H1 (cell line): ENCODE data around the gene CTNNBL1. TPM values are rescaled to one million over a fixed set of nuclear protein-coding genes. Genes with fewer than 3 reads are reported as not detected.

Experiments used
- CTCF ChIA-PET: fragments of 300-600 bp; sonication (Branson Sonifier 250); formaldehyde crosslinking; loops from one replicate; lab custom pipeline; 2021; ENCODE audit not compliant: partially characterized antibody; lab: Charles Lee
- POLR2A ChIA-PET: fragments of 300-600 bp; sonication (Branson Sonifier 250); formaldehyde crosslinking; loops from one replicate; lab custom pipeline; 2021; ENCODE audit warnings: inconsistent platforms; ENCODE audit not compliant: partially characterized antibody; lab: Charles Lee
- DNase-seq, 2 experiments: peaks; one replicate each; pipeline versions ENCODE4 v3.0.0 to v3.0.0-alpha.2; 2010 to 2022; ENCODE audit warnings: low spot score in 2 of 2, low read depth in 1 of 2, mixed read lengths in 1 of 2
- FAIRE-seq: peaks from 2 replicates; lab custom pipeline; 2011; peaks lifted over from hg19 to GRCh38; lab: Jason Lieb, UNC
- H2AFZ ChIP-seq: 2 replicates; pipeline ENCODE4 v1.8.1; 2012; ENCODE audit warnings: low read length, inconsistent platforms
- H2AK5ac ChIP-seq: 2 replicates; pipeline ENCODE4 v1.6.1; 2013; ENCODE audit warnings: low read depth, low read length
- H2BK120ac ChIP-seq: replicated peaks from 2 replicates; pipeline ENCODE3; 2013; ENCODE audit warnings: low read depth, low read length, inconsistent platforms
- H2BK12ac ChIP-seq: 2 replicates; pipeline ENCODE4 v1.6.1; 2013; ENCODE audit warnings: low read depth, low read length
- H2BK15ac ChIP-seq: 2 replicates; pipeline ENCODE4 v1.6.1; 2013; ENCODE audit warnings: low read length
- H2BK20ac ChIP-seq: 2 replicates; pipeline ENCODE4 v1.6.1; 2013; ENCODE audit warnings: low read length
- H2BK5ac ChIP-seq: 2 replicates; pipeline ENCODE4 v1.6.1; 2013; ENCODE audit warnings: low read depth, low read length
- H3K14ac ChIP-seq: 2 replicates; pipeline ENCODE4 v1.6.1; 2013; ENCODE audit warnings: inconsistent platforms; ENCODE audit not compliant: insufficient read length
- H3K18ac ChIP-seq: 2 replicates; pipeline ENCODE4 v1.6.1; 2013; ENCODE audit warnings: low read length; ENCODE audit errors: extremely low read depth
- H3K23ac ChIP-seq: 2 replicates; pipeline ENCODE4 v1.6.1; 2013; ENCODE audit warnings: inconsistent platforms; ENCODE audit not compliant: insufficient read length
- H3K23me2 ChIP-seq: 2 replicates; pipeline ENCODE4 v1.6.1; 2013; ENCODE audit warnings: low read depth, low read length
- H3K27ac ChIP-seq: 2 replicates; pipeline ENCODE4 v1.6.1; 2011; ENCODE audit warnings: low read depth, low read length, inconsistent platforms
- H3K27me3 ChIP-seq, 4 experiments: replicated peaks in 1 of 4; 1 replicate in 1 of 4; 2 replicates in 3 of 4; pipeline versions ENCODE4 v1.6.1 to v1.8.1; 2011 to 2013; ENCODE audit warnings: low read length in 3 of 4, mild to moderate bottlenecking in 3 of 4, inconsistent platforms in 2 of 4, mixed read lengths in 2 of 4, moderate library complexity in 1 of 4; ENCODE audit not compliant: control insufficient read depth in 3 of 4, insufficient read depth in 3 of 4; ENCODE audit errors: extremely low read depth in 1 of 4
- H3K36me3 ChIP-seq, 4 experiments: 2 replicates each; pipeline versions ENCODE4 v1.6.1 to v1.8.1; 2011 to 2013; ENCODE audit warnings: mild to moderate bottlenecking in 4 of 4, low read length in 3 of 4, moderate library complexity in 2 of 4, control low read depth in 1 of 4, inconsistent platforms in 1 of 4; ENCODE audit not compliant: insufficient read depth in 4 of 4, control insufficient read depth in 2 of 4
- H3K4ac ChIP-seq: replicated peaks from 2 replicates; pipeline ENCODE3; 2013; ENCODE audit warnings: low read length, low read depth, mixed read lengths, inconsistent platforms; ENCODE audit not compliant: insufficient read length
- H3K4me1 ChIP-seq, 4 experiments: replicated peaks in 1 of 4; 1 replicate in 1 of 4; 2 replicates in 3 of 4; pipeline versions ENCODE4 v1.6.1 to v1.8.1; 2011 to 2013; ENCODE audit warnings: low read length in 3 of 4, inconsistent platforms in 2 of 4, mixed read lengths in 1 of 4; ENCODE audit not compliant: insufficient read depth in 4 of 4, control insufficient read depth in 3 of 4
- H3K4me2 ChIP-seq, 2 experiments: 2 replicates each; pipeline versions ENCODE4 v1.6.1 to v1.8.1; 2011 to 2013; ENCODE audit warnings: low read depth in 2 of 2, low read length in 2 of 2, control low read depth in 1 of 2, inconsistent platforms in 1 of 2, mild to moderate bottlenecking in 1 of 2; ENCODE audit not compliant: insufficient read depth in 1 of 2
- H3K4me3 ChIP-seq, 4 experiments: fragments of 200-600, 300-600 bp in 1 of 4; sonication (generic), shearing (Covaris generic), sonication (Bioruptor Twin) in 1 of 4; 2 replicates each; pipeline versions ENCODE4 v1.5.1 to v1.8.1; 2011 to 2016; ENCODE audit warnings: low read length in 4 of 4, low read depth in 3 of 4, control low read depth in 2 of 4, inconsistent platforms in 2 of 4, mild to moderate bottlenecking in 2 of 4, mixed read lengths in 1 of 4, moderate library complexity in 1 of 4; ENCODE audit not compliant: insufficient read depth in 2 of 4; ENCODE audit errors: extremely low read depth in 1 of 4
- H3K56ac ChIP-seq: replicated peaks from 2 replicates; pipeline ENCODE3; 2013; ENCODE audit warnings: low read depth, mild to moderate bottlenecking, mixed read lengths, low read length, inconsistent platforms; ENCODE audit not compliant: insufficient read length
- H3K79me1 ChIP-seq: 2 replicates; pipeline ENCODE4 v1.6.1; 2013; ENCODE audit warnings: low read depth, low read length, control low read depth
- H3K79me2 ChIP-seq, 2 experiments: 2 replicates each; pipeline versions ENCODE4 v1.6.1 to v1.8.1; 2012 to 2013; ENCODE audit warnings: low read length in 2 of 2, mild to moderate bottlenecking in 2 of 2, inconsistent platforms in 1 of 2; ENCODE audit not compliant: insufficient read depth in 2 of 2, control insufficient read depth in 1 of 2
- H3K9ac ChIP-seq, 4 experiments: replicated peaks in 1 of 4; 1 replicate in 1 of 4; 2 replicates in 3 of 4; pipeline versions ENCODE4 v1.6.1 to v1.8.1; 2011 to 2013; ENCODE audit warnings: low read depth in 3 of 4, low read length in 3 of 4, control low read depth in 2 of 4, mild to moderate bottlenecking in 2 of 4, moderate library complexity in 2 of 4, inconsistent platforms in 1 of 4; ENCODE audit errors: extremely low read depth in 1 of 4
- H3K9me3 ChIP-seq, 2 experiments: 2 replicates each; pipeline versions ENCODE4 v1.6.1 to v1.8.1; 2012 to 2013; ENCODE audit warnings: mild to moderate bottlenecking in 2 of 2, moderate library complexity in 2 of 2, control low read depth in 1 of 2, inconsistent platforms in 1 of 2, low read depth in 1 of 2, low read length in 1 of 2, mixed read lengths in 1 of 2; ENCODE audit not compliant: insufficient read depth in 2 of 2
- H4K20me1 ChIP-seq, 2 experiments: replicated peaks in 1 of 2; 2 replicates each; pipeline versions ENCODE3 to v1.8.1; 2011 to 2013; ENCODE audit warnings: inconsistent platforms in 2 of 2, low read length in 2 of 2, mild to moderate bottlenecking in 1 of 2; ENCODE audit not compliant: insufficient read depth in 2 of 2, control insufficient read depth in 1 of 2
- H4K5ac ChIP-seq: 2 replicates; pipeline ENCODE4 v1.6.1; 2013; ENCODE audit warnings: low read length, low read depth, mixed read lengths, inconsistent platforms; ENCODE audit not compliant: insufficient read length
- H4K8ac ChIP-seq: 2 replicates; pipeline ENCODE4 v1.8.0; 2013; ENCODE audit warnings: mild to moderate bottlenecking, moderate library complexity, low read length, inconsistent platforms; ENCODE audit not compliant: insufficient read depth; ENCODE audit errors: extremely low read depth
- H4K91ac ChIP-seq: replicated peaks from 2 replicates; pipeline ENCODE3; 2013; ENCODE audit warnings: low read length, mixed read lengths, inconsistent platforms; ENCODE audit not compliant: insufficient read length
- BCL11A ChIP-seq, 2 experiments: IDR thresholded peaks; one replicate each; pipeline ENCODE4 v1.6.1; 2011; ENCODE audit warnings: low read depth in 2 of 2, low read length in 2 of 2, mild to moderate bottlenecking in 2 of 2
- CBX8 ChIP-seq: fragments of 300-800, 300-1000 bp; sonication (generic); IDR thresholded peaks from 2 replicates; pipeline ENCODE4 v1.7.1; 2016; ENCODE audit warnings: low read depth, low read length, borderline replicate concordance
- EGR1 ChIP-seq: IDR thresholded peaks from 2 replicates; pipeline ENCODE4 v1.6.1; 2011; ENCODE audit warnings: low read depth, low read length, borderline replicate concordance
- FOSL1 ChIP-seq: IDR thresholded peaks from 2 replicates; pipeline ENCODE4 v1.6.1; 2011; ENCODE audit warnings: mild to moderate bottlenecking, low read depth, low read length, moderate library complexity; ENCODE audit not compliant: insufficient read depth
- GTF2F1 ChIP-seq: IDR thresholded peaks from 2 replicates; pipeline ENCODE4 v1.6.1; 2012; ENCODE audit warnings: low read depth, low read length, improper control_type of control experiment, borderline replicate concordance
- KDM4A ChIP-seq: IDR thresholded peaks from one replicate; pipeline ENCODE4 v1.7.1; 2012; ENCODE audit warnings: low read depth, mild to moderate bottlenecking, moderate library complexity, low read length, inconsistent platforms; ENCODE audit not compliant: severe bottlenecking
- NRF1 ChIP-seq: IDR thresholded peaks from 2 replicates; pipeline ENCODE4 v1.6.1; 2011; ENCODE audit warnings: mild to moderate bottlenecking, low read depth, low read length, improper control_type of control experiment
- PHF8 ChIP-seq: fragments of 200-600 bp; sonication (generic); conservative IDR thresholded peaks from 2 replicates; pipeline ENCODE4 v1.7.1; 2012; ENCODE audit warnings: low read depth, mild to moderate bottlenecking, inconsistent platforms, low read length, moderate library complexity
- POLR2A ChIP-seq, 2 experiments: IDR thresholded peaks; 1 replicate in 1 of 2; 2 replicates in 1 of 2; pipeline ENCODE4 v1.6.1; 2011; ENCODE audit warnings: low read depth in 2 of 2, low read length in 2 of 2, mild to moderate bottlenecking in 2 of 2; ENCODE audit errors: control extremely low read depth in 1 of 2
- RNF2 ChIP-seq: fragments of 200-900, 300-1000 bp; sonication (generic); IDR thresholded peaks from 2 replicates; pipeline ENCODE4 v1.7.1; 2016; ENCODE audit warnings: borderline replicate concordance, low read depth, mild to moderate bottlenecking, antibody characterized with exemption, low read length; ENCODE audit not compliant: poor library complexity, severe bottlenecking; ENCODE audit errors: missing control alignments
- RXRA ChIP-seq: IDR thresholded peaks from 2 replicates; pipeline ENCODE4 v1.6.1; 2011; ENCODE audit warnings: low read depth, mild to moderate bottlenecking, low read length, moderate library complexity; ENCODE audit not compliant: insufficient read depth
- WGBS, 2 experiments: shearing (Covaris generic) in 1 of 2; methylation state at CpG; one replicate each; pipeline versions ENCODE4 v1.1.6 to v1.1.7; 2013 to 2015; ENCODE audit warnings: low lambda C conversion rate in 2 of 2, mixed read lengths in 2 of 2, inconsistent platforms in 1 of 2, low coverage in 1 of 2, missing lambda C conversion rate in 1 of 2; ENCODE audit not compliant: insufficient replicate concordance in 2 of 2, insufficient coverage in 1 of 2, insufficient read length in 1 of 2; ENCODE audit errors: extremely low coverage in 1 of 2, missing lambda C conversion rate in 1 of 2; 5-methylcytosine and 5-hydroxymethylcytosine counted together
- polyA plus RNA-seq, 7 experiments: library from polyadenylated mRNA; depleted of rRNA in 3 of 7; stranded (reverse) in 5 of 7; unstranded in 2 of 7; fragments of >200 nt in 5 of 7; fragments of 200-250 nt in 2 of 7; gene quantifications; 1 replicate in 5 of 7; 2 replicates in 1 of 7; 4 replicates in 1 of 7; pipeline versions ENCODE4 v1.2.1 to v1.2.3, GENCODE V29; 2011 to 2013; ENCODE audit warnings: missing spikeins in 2 of 7, mixed read lengths in 2 of 7
- total RNA-seq: library from RNA; stranded (reverse); fragmentation: NEBNext Ultra II Directional; extraction: Animal tissue kit (Norgen Biotek cat#: 25700); gene quantifications from 2 replicates; pipeline ENCODE4 v1.2.1, GENCODE V29; 2021
- TF ChIP-seq, protein P1 (sequence below): IDR thresholded peaks from 2 replicates; pipeline ENCODE4 v1.6.1; 2012; ENCODE audit warnings: inconsistent platforms

Gene CTNNBL1
- total and polyA plus RNA-seq, 2 of the 8 experiments (the other 6 are each of a cell fraction or from before 2014, with no cell fraction given): 19.6 to 81.6 TPM

DNA sequence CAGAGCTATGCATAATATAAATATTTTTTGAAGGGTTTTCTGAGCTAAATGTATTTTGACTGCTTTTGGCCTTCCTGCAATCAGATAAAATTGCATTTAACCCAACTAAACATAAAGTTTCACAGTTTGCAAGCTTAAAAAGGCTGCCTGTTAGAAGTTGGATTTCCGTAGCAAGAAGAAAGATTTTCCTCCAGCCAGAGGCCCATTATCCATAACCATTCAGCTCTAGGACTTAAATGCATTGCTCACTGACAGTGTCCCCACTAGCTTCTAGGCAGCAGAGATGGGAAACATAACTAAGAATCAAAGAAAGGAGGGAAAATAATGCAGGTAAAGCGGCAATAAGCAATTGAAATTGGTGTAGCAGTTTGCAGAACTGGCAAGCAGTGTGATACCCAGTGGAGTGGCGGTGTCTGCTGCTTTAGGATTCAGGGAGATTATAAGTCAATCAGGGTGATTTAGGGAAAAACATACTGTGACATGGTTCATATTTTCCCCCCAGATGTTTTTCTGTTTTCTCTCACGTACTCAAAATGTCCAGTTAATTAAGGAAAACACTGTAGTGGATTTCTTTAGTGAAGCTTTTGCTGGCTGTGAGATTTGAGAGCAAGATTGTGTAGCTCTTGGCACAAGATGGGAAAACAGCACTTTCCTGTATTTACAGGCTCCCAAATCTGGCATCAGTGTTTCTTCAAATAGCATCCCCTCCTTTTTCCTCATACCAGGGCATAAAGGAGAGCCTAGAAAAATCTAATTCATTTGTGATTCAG, 69.1 kb downstream of the CTNNBL1 start:
- Histone ChIP-seq H3K23ac (no peak overlapping the region), H3K56ac (no peak overlapping the region), H2BK120ac (no peak overlapping the region), H3K27me3 (no peaks in the 10 kb centered on the region), H3K36me3 (peaks cover 0 to 4% (median 0%) of the 10 kb centered on the region in 4 experiments; a peak in 3 of 8 replicates), H2BK15ac (no peak overlapping the region), H4K8ac (no peak overlapping the region), H3K4me3 (no peak overlapping the region), H4K5ac (no peak overlapping the region), H3K27ac (no peak overlapping the region), H3K18ac (no peak overlapping the region), H3K79me2 (no peaks in the 10 kb centered on the region), H3K4me1 (no peaks in the 10 kb centered on the region), H3K4ac (no peak overlapping the region), H3K79me1 (no peaks in the 10 kb centered on the region), H3K14ac (no peak overlapping the region), H2AFZ (no peak overlapping the region), H3K9me3 (no peaks in the 10 kb centered on the region), H2BK5ac (no peak overlapping the region), H2AK5ac (no peak overlapping the region), H3K4me2 (no peak overlapping the region), H4K20me1 (no peaks in the 10 kb centered on the region), H4K91ac (no peak overlapping the region), H2BK12ac (no peak overlapping the region), H3K23me2 (no peaks in the 10 kb centered on the region), H2BK20ac (no peak overlapping the region), H3K9ac (no peak overlapping the region)
- FAIRE-seq (no peak), DNase-seq (no peak)
- CTCF ChIA-PET: interaction anchor here (1.3 kb wide), 1 partner anchor 9 kb away, joined by 3 read pairs; no protein-coding TSS in a partner anchor
- POLR2A ChIA-PET: no interaction called here
- 95% methylated on average over 4 of the region's 4 CpGs; no CpG with 5 or more reads in 1 of the 2 experiments for WGBS, 2 experiments
- TF ChIP-seq FOSL1 (no peak), GTF2F1 (no peak), CBX8 (no peak), RNF2 (no peak), PHF8 (no peak), KDM4A (no peak), NRF1 (no peak), RXRA (no peak), POLR2A (IDR thresholded peaks at IDR 0.05; ENCODE audit: control extremely low read depth in 1 of 2, low read depth in 2 of 2, low read length in 2 of 2) (no peak), EGR1 (no peak), BCL11A (IDR thresholded peaks at IDR 0.05; ENCODE audit: low read depth in 2 of 2, low read length in 2 of 2) (no peak)
- TF ChIP-seq, protein P1, sequence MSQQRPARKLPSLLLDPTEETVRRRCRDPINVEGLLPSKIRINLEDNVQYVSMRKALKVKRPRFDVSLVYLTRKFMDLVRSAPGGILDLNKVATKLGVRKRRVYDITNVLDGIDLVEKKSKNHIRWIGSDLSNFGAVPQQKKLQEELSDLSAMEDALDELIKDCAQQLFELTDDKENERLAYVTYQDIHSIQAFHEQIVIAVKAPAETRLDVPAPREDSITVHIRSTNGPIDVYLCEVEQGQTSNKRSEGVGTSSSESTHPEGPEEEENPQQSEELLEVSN: no peak
